OCI-LY1 (cell line): ENCODE results near the gene AGAP1.

Experiments used
- H2AFZ ChIP-seq: fragments of 200-600 bp; sonication (generic), shearing (Covaris generic); 2 replicates; pipeline ENCODE4 v1.6.0; 2014; ENCODE audit warnings: antibody characterized with exemption, mild to moderate bottlenecking, low read length
- H3F3A ChIP-seq: fragments of 200-600 bp; sonication (generic), shearing (Covaris generic); 2 replicates; pipeline ENCODE4 v1.6.0; 2014; ENCODE audit warnings: mild to moderate bottlenecking, antibody characterized with exemption, low read length, moderate library complexity; ENCODE audit not compliant: insufficient read depth
- H3K27ac ChIP-seq: fragments of 200-600 bp; sonication (generic); 2 replicates; pipeline ENCODE4 v1.5.1; 2014; ENCODE audit warnings: low read length, mixed run types, mild to moderate bottlenecking, low read depth; ENCODE audit not compliant: poor library complexity, severe bottlenecking
- H3K27me3 ChIP-seq: fragments of 200-600 bp; sonication (generic); 2 replicates; pipeline ENCODE4 v1.6.0; 2014; ENCODE audit warnings: antibody characterized with exemption, mild to moderate bottlenecking, low read length, moderate library complexity; ENCODE audit not compliant: insufficient read depth
- H3K36me3 ChIP-seq: fragments of 200-600 bp; sonication (generic); 2 replicates; pipeline ENCODE4 v1.6.1; 2014; ENCODE audit warnings: mild to moderate bottlenecking, antibody characterized with exemption, low read length, moderate library complexity, mixed read lengths; ENCODE audit not compliant: insufficient read depth
- H3K4me1 ChIP-seq: fragments of 200-600 bp; sonication (generic); 2 replicates; pipeline ENCODE4 v1.5.1; 2014; ENCODE audit warnings: mild to moderate bottlenecking, low read length, moderate library complexity; ENCODE audit not compliant: insufficient read depth, severe bottlenecking
- H3K4me2 ChIP-seq: fragments of 200-600 bp; sonication (generic), shearing (Covaris generic); 2 replicates; pipeline ENCODE4 v1.6.1; 2014; ENCODE audit warnings: low read length
- H3K4me3 ChIP-seq: fragments of 200-600 bp; sonication (generic); 2 replicates; pipeline ENCODE4 v1.5.1; 2014; ENCODE audit warnings: low read length, low read depth, mild to moderate bottlenecking, mixed read lengths; ENCODE audit not compliant: poor library complexity, severe bottlenecking
- H3K79me2 ChIP-seq: fragments of 200-600 bp; shearing (Covaris generic); 2 replicates; pipeline ENCODE4 v1.6.1; 2016; ENCODE audit warnings: mixed run types, low read length, mixed read lengths; ENCODE audit not compliant: insufficient read depth
- H3K9ac ChIP-seq: fragments of 200-600 bp; sonication (generic), shearing (Covaris generic); 2 replicates; pipeline ENCODE4 v1.6.1; 2014; ENCODE audit warnings: mild to moderate bottlenecking, low read length, mixed read lengths
- H3K9me2 ChIP-seq: fragments of 200-600 bp; sonication (generic), shearing (Covaris generic); 2 replicates; pipeline ENCODE4 v1.6.1; 2014; ENCODE audit warnings: low read depth, mild to moderate bottlenecking, low read length, mixed read lengths
- H3K9me3 ChIP-seq: fragments of 200-600 bp; shearing (Covaris generic); 2 replicates; pipeline ENCODE4 v1.6.1; 2014; ENCODE audit warnings: low read length, mixed read lengths
- H4K20me1 ChIP-seq: fragments of 200-600 bp; sonication (generic), shearing (Covaris generic); 2 replicates; pipeline ENCODE4 v1.6.0; 2016; ENCODE audit warnings: mild to moderate bottlenecking, low read length; ENCODE audit not compliant: insufficient read depth
- EZH2 ChIP-seq: fragments of 200-600 bp; sonication (generic), shearing (Covaris generic); IDR thresholded peaks from 2 replicates; pipeline ENCODE4 v1.8.0; 2017; ENCODE audit warnings: borderline replicate concordance, mixed run types, mild to moderate bottlenecking, antibody characterized with exemption, low read length, moderate library complexity, mixed read lengths
- TF ChIP-seq, protein P1 (sequence below): fragments of 200-600 bp; sonication (generic), shearing (Covaris generic); IDR thresholded peaks from 2 replicates; pipeline ENCODE4 v1.5.1; 2017; ENCODE audit warnings: mild to moderate bottlenecking, antibody characterized with exemption, low read length, moderate library complexity, mixed read lengths

Gene AGAP1

DNA sequence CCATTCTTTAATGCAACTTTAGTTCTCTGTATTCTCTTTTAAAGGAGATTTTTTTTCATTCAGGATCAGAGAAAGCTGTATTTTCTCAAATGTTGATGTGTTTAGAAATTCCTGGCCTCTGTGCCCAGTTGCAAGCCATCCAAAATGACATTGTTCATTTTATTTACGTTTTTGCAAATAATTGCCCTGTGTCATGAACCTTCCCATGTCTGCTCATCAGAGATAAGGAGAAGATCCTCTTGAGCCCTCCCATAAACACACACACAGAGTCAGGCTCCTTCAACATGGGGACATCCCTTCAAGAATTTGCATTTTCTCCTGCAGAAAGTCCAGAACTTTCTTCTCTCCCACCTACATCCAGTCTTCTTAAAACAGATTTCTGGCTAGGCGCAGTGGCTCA is 415.5 kb downstream of the AGAP1 start:
- Histone ChIP-seq H3K79me2 (no peaks in the 10 kb centered on the region), H3F3A (no peaks in the 10 kb centered on the region), H3K36me3 (no peaks in the 10 kb centered on the region), H3K27ac (no peak overlapping the region), H3K9me3 (no peaks in the 10 kb centered on the region), H3K4me3 (no peak overlapping the region), H3K9ac (no peak overlapping the region), H3K9me2 (no peaks in the 10 kb centered on the region), H4K20me1 (no peaks in the 10 kb centered on the region; the same call in 1 of the 2 replicates), H3K4me2 (no peak overlapping the region), H3K4me1 (no peaks in the 10 kb centered on the region), H3K27me3 (no peaks in the 10 kb centered on the region), H2AFZ (no peak overlapping the region)
- no peak for TF ChIP-seq EZH2
- TF ChIP-seq, protein P1, sequence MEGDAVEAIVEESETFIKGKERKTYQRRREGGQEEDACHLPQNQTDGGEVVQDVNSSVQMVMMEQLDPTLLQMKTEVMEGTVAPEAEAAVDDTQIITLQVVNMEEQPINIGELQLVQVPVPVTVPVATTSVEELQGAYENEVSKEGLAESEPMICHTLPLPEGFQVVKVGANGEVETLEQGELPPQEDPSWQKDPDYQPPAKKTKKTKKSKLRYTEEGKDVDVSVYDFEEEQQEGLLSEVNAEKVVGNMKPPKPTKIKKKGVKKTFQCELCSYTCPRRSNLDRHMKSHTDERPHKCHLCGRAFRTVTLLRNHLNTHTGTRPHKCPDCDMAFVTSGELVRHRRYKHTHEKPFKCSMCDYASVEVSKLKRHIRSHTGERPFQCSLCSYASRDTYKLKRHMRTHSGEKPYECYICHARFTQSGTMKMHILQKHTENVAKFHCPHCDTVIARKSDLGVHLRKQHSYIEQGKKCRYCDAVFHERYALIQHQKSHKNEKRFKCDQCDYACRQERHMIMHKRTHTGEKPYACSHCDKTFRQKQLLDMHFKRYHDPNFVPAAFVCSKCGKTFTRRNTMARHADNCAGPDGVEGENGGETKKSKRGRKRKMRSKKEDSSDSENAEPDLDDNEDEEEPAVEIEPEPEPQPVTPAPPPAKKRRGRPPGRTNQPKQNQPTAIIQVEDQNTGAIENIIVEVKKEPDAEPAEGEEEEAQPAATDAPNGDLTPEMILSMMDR, result no peak

DNA sequence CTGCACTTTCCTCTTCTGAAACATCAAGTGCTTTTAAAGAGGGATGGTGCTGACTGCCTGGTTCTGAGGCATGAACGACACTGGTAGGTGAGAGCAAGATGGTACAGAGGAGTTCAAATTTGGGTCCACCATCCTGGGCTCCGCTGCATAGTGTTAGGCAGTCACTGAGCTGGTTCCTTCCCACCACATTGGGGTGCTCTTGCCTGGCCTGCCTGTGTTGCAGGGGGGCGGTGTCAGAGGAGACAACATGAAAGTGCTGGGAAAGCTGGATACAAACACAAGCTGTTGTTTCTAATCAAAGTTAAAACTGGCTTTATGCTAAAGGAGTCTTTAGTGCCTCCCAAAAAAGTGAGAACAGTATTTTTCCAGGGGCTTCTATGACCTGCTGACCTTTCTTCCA is 416.2 kb downstream of the AGAP1 start:
- Histone ChIP-seq H3K4me3 (no peak overlapping the region), H3F3A (no peaks in the 10 kb centered on the region), H3K79me2 (no peaks in the 10 kb centered on the region), H3K9me2 (no peaks in the 10 kb centered on the region), H3K9me3 (no peaks in the 10 kb centered on the region), H3K4me2 (no peak overlapping the region), H3K36me3 (no peaks in the 10 kb centered on the region), H3K9ac (no peak overlapping the region), H3K27ac (no peak overlapping the region), H4K20me1 (no peaks in the 10 kb centered on the region; the same call in 1 of the 2 replicates), H2AFZ (no peak overlapping the region), H3K4me1 (no peaks in the 10 kb centered on the region), H3K27me3 (no peaks in the 10 kb centered on the region)
- TF ChIP-seq, protein P1, result no peak
- TF ChIP-seq EZH2, result no peak

DNA sequence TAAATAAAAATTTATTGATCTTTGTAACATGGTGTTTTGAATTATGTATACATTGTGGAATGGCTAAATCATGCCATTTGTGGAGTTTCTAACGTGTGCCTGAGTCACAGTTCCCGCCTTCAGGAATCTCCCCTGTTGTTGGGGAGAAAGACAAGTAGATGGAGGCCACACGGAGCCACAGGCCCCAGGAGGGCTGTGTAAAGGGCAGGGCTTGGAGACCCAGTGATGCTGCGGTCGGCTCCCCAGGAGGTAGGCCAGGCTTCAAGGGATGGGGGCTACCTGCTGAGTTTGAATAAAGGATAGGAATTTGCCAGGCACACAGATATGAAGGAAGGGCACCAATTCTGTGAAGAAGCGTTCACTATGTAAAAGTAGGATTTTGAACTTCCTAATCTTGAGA is 417.3 kb downstream of the AGAP1 start:
- Histone ChIP-seq H3K4me1 (no peaks in the 10 kb centered on the region), H3K79me2 (no peaks in the 10 kb centered on the region), H2AFZ (no peak overlapping the region), H3K9me3 (no peaks in the 10 kb centered on the region), H4K20me1 (no peaks in the 10 kb centered on the region; the same call in 1 of the 2 replicates), H3F3A (no peaks in the 10 kb centered on the region), H3K27ac (no peak overlapping the region), H3K4me2 (no peak overlapping the region), H3K27me3 (no peaks in the 10 kb centered on the region), H3K9me2 (no peaks in the 10 kb centered on the region), H3K4me3 (no peak overlapping the region), H3K36me3 (no peaks in the 10 kb centered on the region), H3K9ac (no peak overlapping the region)
- no peak for TF ChIP-seq EZH2
- TF ChIP-seq, protein P1, result no peak
